HepG2 (cell line): Measurements from ENCODE around the gene EFEMP2. TPM values are rescaled to one million over a fixed set of nuclear protein-coding genes. Genes with fewer than 3 reads are reported as not detected.

Experiments
- ADNP ChIP-seq: sonication (generic); formaldehyde crosslinking; IDR thresholded peaks from 2 replicates; pipeline ENCODE4 v1.4.0; 2020; ENCODE audit warnings: missing genetic modification reagents
- GFI1 ChIP-seq: sonication (generic); formaldehyde crosslinking; IDR thresholded peaks from 2 replicates; pipeline ENCODE4 v1.5.0; 2020; ENCODE audit warnings: missing genetic modification reagents, mild to moderate bottlenecking, borderline replicate concordance
- KAT7 ChIP-seq: IDR thresholded peaks from 2 replicates; pipeline ENCODE4 v1.6.1; 2018; ENCODE audit warnings: borderline replicate concordance, missing compliant biosample characterization
- MXI1 ChIP-seq: IDR thresholded peaks from 3 replicates; pipeline ENCODE4 v1.6.1; 2012; ENCODE audit warnings: low read depth, low read length, inconsistent platforms, borderline replicate concordance
- NFRKB ChIP-seq: fragments of 450-650 bp; IDR thresholded peaks from 2 replicates; pipeline ENCODE4 v1.6.1; 2017
- ONECUT2 ChIP-seq: sonication (generic); formaldehyde crosslinking; IDR thresholded peaks from 2 replicates; pipeline ENCODE4 v1.4.0; 2020; ENCODE audit warnings: missing genetic modification reagents
- PAWR ChIP-seq: sonication (generic); formaldehyde crosslinking; IDR thresholded peaks from 2 replicates; pipeline ENCODE4 v1.4.0; 2020; ENCODE audit warnings: missing genetic modification reagents, mild to moderate bottlenecking, borderline replicate concordance
- PAX8 ChIP-seq: sonication (generic); formaldehyde crosslinking; IDR thresholded peaks from 2 replicates; pipeline ENCODE4 v1.8.0; 2022; ENCODE audit warnings: mild to moderate bottlenecking, missing genetic modification reagents, borderline replicate concordance
- PLRG1 ChIP-seq: fragments of 450-650 bp; conservative IDR thresholded peaks from 2 replicates; pipeline ENCODE4 v1.6.1; 2016
- SNAPC2 ChIP-seq: sonication (generic); formaldehyde crosslinking; IDR thresholded peaks from 2 replicates; pipeline ENCODE4 v1.8.1; 2022; ENCODE audit warnings: mild to moderate bottlenecking, missing genetic modification reagents
- ZBTB8A ChIP-seq: sonication (generic); formaldehyde crosslinking; IDR thresholded peaks from 2 replicates; pipeline ENCODE4 v1.4.0; 2020; ENCODE audit warnings: mild to moderate bottlenecking, low read depth, missing genetic modification reagents, borderline replicate concordance
- ZFP82 ChIP-seq: sonication (generic); formaldehyde crosslinking; IDR thresholded peaks from 2 replicates; pipeline ENCODE4 v1.5.1; 2020; ENCODE audit warnings: mild to moderate bottlenecking, missing genetic modification reagents, borderline replicate concordance
- ZHX2 ChIP-seq, 2 experiments: sonication (generic) in 1 of 2; formaldehyde crosslinking in 1 of 2; IDR thresholded peaks; 2 replicates each; pipeline versions ENCODE4 v1.6.1 to v1.9.0; 2014 to 2022; ENCODE audit warnings: antibody characterized with exemption in 1 of 2, borderline replicate concordance in 1 of 2, inconsistent platforms in 1 of 2, low read depth in 1 of 2, missing genetic modification reagents in 1 of 2
- ZNF253 ChIP-seq: sonication (generic); formaldehyde crosslinking; IDR thresholded peaks from 2 replicates; pipeline ENCODE4 v1.8.0; 2022; ENCODE audit warnings: mild to moderate bottlenecking, missing genetic modification reagents, borderline replicate concordance
- ZNF263 ChIP-seq: sonication (generic); formaldehyde crosslinking; IDR thresholded peaks from 2 replicates; pipeline ENCODE4 v1.4.0; 2020; ENCODE audit warnings: missing genetic modification reagents
- ZNF414 ChIP-seq: sonication (generic); formaldehyde crosslinking; IDR thresholded peaks from 2 replicates; pipeline ENCODE4 v1.5.0; 2020; ENCODE audit warnings: missing genetic modification reagents
- ZNF513 ChIP-seq: sonication (generic); formaldehyde crosslinking; conservative IDR thresholded peaks from 2 replicates; pipeline ENCODE4 v1.5.0; 2020; ENCODE audit warnings: missing genetic modification reagents
- ZNF788 ChIP-seq: sonication (generic); formaldehyde crosslinking; IDR thresholded peaks from 2 replicates; pipeline ENCODE4 v1.5.0; 2020; ENCODE audit warnings: mild to moderate bottlenecking, missing genetic modification reagents, borderline replicate concordance
- ZSCAN5A ChIP-seq: sonication (generic); formaldehyde crosslinking; IDR thresholded peaks from 2 replicates; pipeline ENCODE4 v1.8.0; 2022; ENCODE audit warnings: mild to moderate bottlenecking, missing genetic modification reagents, borderline replicate concordance
- polyA plus RNA-seq, 8 experiments: library from polyadenylated mRNA; depleted of rRNA in 3 of 8; stranded (reverse) in 7 of 8; unstranded in 1 of 8; fragments of >200 nt; fragmentation: Illumina TruSeq in 4 of 8; extraction: Trizol in 4 of 8; gene quantifications; 2 replicates each; pipeline versions ENCODE4 v1.2.1 to v1.2.3, GENCODE V29; 2011 to 2016; ENCODE audit warnings: low read depth in 4 of 8, missing spikeins in 1 of 8, mixed read lengths in 1 of 8; ENCODE audit not compliant: insufficient read depth in 1 of 8
- total RNA-seq, 5 experiments: library from RNA; depleted of rRNA; stranded (reverse); fragments of >200 nt; fragmentation: Illumina TruSeq; extraction: Trizol; gene quantifications; 2 replicates each; pipeline ENCODE4 v1.2.3, GENCODE V29; 2016; ENCODE audit warnings: low read depth in 1 of 5

Gene EFEMP2
- total and polyA plus RNA-seq, 2 of the 13 experiments (the other 11 are each of a cell fraction or from before 2014, with no cell fraction given), result 7.4 to 29.7 TPM

- TF ChIP-seq PAWR (CRISPR knock-in tag) (no peak), ADNP (CRISPR knock-in tag) (0 out of 2 replicates have a peak, but pooled peaks have one; percentile 66), ZNF414 (CRISPR knock-in tag) (peak; percentile 79), PLRG1 (no peak), ZBTB8A (CRISPR knock-in tag) (no peak), ZNF513 (CRISPR knock-in tag) (no peak), ZHX2 (IDR thresholded peaks at IDR 0.05; ENCODE audit: low read depth) (0 out of 2 replicates have a peak, but pooled peaks have one; percentile 51), ZHX2 (CRISPR knock-in tag; IDR thresholded peaks at IDR 0.05; ENCODE audit: borderline replicate concordance) (no peak), PAX8 (no peak), SNAPC2 (no peak), ZSCAN5A (CRISPR knock-in tag) (no peak), KAT7 (CRISPR knock-in tag) (no peak), MXI1 (peak; percentile 78; the same call in 1 of the 3 replicates), ZNF263 (CRISPR knock-in tag) (no peak), ONECUT2 (CRISPR knock-in tag) (no peak), ZNF788 (CRISPR knock-in tag) (peak; percentile 84; the same call in 1 of the 2 replicates), ZNF253 (no peak), ZFP82 (no peak), NFRKB (no peak), GFI1 (no peak)
Observed at GRCh38 chr11:65873318-65874156, 937 bp upstream of the EFEMP2 start (continued).
